ENCODE data around the gene LIN7A.

The LIN7A gene

GRCh38 chr12:80858356-80858755, 79.4 kb downstream of the LIN7A start:
- no peak for DNase-seq (ENCODE audit: low spot score)

DNA sequence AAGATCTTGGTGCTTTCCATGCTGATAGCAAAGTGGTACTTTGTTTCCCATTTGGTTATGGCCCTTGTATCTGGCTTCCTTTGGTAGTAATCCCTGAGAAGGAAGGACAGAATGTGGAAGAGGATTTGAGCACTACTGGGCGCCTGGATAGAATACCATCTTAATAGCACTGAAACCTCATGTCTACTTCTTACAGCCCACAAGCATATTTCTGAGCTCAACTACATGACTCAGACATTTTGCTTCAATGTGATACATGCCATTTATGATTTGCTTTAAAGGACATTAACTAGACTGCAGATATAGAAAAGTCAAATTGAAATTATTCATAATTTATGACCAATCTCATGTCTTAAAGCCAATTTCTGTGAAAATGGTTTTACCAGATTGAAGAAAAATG, 80.4 kb downstream of the LIN7A start:
- no peak for DNase-seq (ENCODE audit: low spot score)

DNA sequence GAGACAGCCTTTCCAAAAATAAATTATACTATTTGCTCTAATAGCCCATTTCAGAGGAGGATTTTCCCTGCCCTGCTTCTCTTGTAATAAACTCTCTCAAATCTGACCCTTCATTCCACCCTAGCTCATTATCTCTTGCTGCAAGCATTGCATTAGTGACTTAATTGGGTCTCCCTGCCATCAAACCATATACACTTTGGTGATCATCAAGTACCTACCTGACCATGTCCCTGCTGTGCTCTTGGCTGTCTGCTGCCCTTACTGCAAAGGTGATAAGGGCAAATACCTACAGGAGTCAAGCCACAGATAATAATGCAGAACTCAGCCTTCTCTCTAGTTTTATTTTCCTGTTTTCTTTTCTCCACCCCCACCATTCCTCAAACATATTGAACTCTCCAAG, 88.4 kb downstream of the LIN7A start:
- no peak for DNase-seq (ENCODE audit: low spot score)

DNA sequence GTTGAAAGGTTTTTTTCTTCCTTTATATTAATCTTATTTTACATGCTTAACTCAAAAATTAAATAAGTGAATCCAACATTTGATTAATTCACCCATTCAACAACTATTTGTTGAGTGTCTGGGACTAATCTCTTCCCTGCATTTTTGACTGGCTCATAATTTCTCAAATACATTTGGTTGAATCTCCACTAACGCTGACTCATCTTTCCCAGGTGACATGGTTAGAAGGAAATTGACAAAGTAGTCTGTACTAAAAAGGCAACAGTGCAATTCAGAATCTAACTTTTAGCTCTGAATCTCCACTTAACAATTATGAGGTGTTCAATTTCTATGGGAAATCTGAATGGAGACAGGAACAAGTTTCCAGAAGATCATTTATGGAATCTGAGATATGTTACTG, 88.9 kb downstream of the LIN7A start:
- DNase-seq (ENCODE audit: low spot score) = no peak

GRCh38 chr12:80847575-80847974, 90.2 kb downstream of the LIN7A start:
- no peak for DNase-seq (ENCODE audit: low spot score)

DNA sequence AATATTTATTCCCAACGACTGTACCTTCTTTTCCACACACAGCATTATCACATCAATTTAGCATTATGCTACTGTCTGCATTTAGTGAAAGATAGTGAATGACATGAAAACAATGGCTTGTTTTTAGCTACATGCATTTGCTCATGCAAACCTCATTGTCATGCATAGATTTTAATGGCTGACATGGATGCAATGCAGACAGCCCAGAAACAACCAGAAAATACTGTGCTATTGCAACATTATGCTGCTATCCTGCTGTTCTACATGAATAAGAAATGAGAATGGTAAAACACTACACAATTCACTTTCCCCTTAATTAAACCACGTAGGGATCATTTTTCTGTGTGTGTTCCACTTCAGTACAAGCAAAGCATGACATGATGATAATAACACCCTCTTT, 90.8 kb downstream of the LIN7A start:
- no peak for DNase-seq (ENCODE audit: low spot score)

GRCh38 chr12:80845639-80846038, 92.1 kb downstream of the LIN7A start:
- DNase-seq (ENCODE audit: low spot score) = no peak

DNA sequence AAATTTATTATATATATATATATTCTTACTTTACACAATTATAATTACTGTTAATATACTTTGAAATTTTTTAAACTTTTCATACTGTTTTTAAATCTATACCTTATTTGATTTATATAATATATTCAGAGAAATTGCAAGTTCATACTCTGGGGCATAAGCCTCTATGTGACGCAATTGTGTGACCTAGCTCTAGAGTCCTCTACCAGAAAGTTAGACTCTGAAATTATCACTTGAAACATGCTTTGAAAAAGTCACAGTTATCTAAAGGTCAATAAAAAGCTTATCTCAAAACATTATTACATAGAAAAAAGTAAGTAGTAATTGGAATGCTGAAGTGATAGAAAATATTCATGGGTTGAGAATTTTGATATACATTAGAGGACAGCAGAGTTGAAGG, 93.8 kb downstream of the LIN7A start:
- no peak for DNase-seq (ENCODE audit: low spot score)

DNA sequence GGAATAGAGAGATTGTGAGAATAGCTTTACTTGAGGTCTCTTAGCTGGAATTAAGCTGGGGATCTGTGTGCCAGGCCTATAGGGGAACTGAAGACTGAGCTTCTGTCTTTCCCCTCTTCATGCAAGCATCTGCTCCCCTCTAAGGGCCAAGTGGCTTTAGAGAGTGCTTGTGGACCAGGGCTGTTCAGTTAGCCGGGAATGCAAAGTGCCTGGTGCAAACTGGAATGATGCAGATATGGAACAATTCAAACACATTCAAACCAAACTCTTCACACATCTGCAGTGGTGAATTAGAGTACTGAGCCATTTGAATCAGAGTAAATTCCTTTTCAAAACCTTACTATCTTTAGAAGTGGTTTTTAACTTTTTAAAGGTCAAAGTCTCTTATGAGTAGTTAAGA, 99.0 kb downstream of the LIN7A start:
- DNase-seq (ENCODE audit: low spot score) = no peak

GRCh38 chr12:80838024-80838658, 99.6 kb downstream of the LIN7A start:
- DNase-seq (ENCODE audit: low spot score) = no peak

GRCh38 chr12:80837342-80837978, 100.3 kb downstream of the LIN7A start:
- DNase-seq (ENCODE audit: low spot score) = peak; percentile 28

DNA sequence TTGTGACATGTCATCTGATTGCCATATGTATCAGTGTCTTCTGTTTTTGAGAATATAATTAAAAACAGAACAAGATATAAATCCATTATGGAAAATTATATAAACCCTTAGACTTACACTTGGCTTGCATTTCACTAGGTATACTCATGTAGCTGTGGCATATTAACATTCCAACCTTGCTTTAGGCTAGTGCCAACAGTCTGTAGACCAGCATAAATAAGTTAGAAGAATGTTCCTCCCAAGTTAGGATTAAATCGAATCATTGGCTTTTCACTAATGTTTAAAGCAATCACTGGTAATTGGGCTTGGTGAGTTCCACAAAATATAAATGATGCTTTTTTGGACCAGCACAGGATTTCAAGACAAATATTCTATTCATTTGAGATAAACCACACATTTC, 103.0 kb downstream of the LIN7A start:
- DNase-seq (ENCODE audit: low spot score) = no peak

DNA sequence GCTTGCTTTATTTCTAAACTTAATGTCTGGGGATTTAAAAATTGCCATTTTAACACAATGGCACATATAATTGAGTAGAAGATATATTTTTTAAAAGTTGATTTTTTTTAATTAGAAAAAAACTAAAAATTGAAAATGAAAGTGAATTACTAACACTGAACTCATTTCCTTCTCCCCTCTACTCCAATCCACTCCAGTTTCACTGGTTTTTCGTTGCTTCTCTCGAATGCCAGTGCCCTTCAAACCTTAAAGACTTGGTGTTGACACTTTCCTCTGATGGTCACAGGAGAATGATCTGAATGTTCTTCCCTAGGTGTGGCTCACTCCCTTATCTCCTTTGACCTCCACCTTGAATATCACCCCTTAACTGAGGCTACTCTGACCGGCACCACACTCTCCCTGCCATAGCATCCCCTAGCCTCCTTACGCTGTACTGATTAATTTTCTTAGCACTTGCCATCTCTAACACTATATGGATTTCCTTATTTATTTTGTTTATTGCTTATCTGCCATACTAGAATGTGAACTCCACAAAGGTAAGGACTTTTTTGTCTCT, 107.1 kb downstream of the LIN7A start:
- DNase-seq (ENCODE audit: low spot score) = no peak

DNA sequence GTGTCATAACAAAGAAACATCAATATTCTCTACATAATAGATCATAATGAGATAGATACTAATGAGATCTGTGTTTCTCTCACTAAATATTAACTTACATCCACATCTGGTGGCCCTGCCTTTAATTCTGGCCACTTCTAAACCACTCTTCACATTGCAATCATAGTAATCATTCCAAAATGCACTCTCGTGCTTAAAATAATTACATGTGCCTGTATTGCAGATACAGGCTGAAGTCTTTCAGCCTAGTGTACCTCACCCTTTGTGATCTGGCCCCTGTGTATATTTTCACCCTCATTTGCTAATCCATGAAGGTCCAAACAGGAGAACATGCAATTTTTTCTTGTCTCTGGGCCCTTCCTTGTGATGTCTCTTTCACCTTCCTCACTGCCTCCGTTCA, 108.0 kb downstream of the LIN7A start:
- no peak for DNase-seq (ENCODE audit: low spot score)

- no peak for DNase-seq (ENCODE audit: low spot score)
Observed at GRCh38 chr12:80825506-80825905, 112.2 kb downstream of the LIN7A start.

DNA sequence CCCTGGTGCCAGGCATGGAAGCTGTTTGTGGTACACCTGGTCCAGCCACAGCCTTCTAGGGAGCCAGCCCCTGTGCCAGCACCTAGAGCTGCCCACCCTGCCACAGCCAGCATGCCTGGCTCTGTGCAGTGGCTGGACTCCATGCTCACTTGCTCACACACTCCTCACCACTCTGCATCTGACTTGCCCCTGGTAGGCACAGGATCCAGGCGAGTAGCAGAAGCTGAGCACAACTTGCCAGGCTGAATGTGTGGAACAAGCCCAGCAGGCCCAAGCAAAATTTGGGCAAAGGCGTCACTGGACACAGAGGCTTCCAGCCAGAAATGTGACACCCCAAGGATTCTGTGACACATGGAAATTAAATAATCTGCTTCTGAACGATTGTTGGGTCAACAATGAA, 114.3 kb downstream of the LIN7A start:
- no peak for DNase-seq (ENCODE audit: low spot score)

DNA sequence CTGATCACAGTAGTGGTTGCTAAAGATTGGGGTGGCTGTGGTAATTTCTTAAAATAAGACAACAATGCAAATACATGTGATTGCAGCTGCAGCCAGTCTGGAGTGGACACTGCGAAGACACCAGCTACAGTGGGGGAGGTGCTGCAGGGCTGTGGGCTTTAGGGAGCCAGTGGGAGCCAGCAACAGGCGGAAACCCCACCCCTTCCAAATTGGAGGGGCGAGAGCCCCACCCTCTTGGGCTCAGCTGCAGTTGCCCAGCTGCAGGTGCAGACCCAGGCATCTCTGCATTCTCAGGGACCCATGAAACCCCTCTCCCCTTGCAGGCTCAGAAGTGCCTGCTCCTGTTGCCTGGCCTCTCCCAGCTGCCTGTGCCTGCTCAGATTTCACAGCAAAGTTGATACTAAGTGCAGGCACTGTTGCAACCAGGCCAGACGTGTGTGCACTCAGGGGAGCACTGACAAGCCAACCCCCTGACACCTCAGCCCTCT, 116.2 kb downstream of the LIN7A start:
- DNase-seq (ENCODE audit: low spot score) = no peak

- no peak for DNase-seq (ENCODE audit: low spot score)
Observed at GRCh38 chr12:80818878-80819277, 118.9 kb downstream of the LIN7A start.

DNA sequence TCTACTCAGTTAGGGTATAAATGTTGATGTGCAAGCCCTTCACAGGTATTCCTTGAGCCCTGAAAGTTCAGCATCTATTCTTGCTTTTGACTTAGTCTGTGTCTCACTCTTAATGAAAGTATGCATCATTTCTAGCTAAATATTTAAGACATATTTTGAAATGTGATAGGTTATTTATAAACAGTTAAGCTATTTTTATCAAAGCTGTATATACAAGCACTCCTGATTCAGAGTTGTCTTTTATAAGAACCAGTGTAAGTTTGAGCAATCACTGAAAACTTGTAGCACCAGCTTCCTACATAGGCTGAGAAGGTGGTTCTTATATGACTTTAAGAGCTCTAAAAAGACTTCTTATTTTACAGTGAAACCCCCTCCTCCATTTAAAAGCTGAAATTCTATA, 122.4 kb downstream of the LIN7A start:
- no peak for DNase-seq (ENCODE audit: low spot score)

DNA sequence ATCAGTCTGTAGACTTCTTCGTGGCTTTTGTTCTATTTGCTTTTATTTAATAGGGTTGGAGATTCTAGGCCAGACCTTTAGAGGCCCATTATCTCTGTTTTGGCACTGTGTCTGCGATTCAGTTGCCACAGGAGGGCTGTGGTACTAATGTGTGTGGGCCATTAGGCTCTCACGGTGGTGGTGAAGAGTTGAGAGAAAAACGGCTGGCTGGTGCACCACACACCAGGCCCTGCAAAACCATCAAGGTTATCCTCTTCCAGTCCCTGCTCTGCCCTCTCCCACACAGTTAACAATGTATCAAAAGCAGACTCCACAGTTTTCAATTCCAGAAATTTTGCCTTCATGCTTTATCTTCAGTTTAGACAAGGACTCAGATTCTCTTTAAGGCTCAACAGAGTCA, 123.3 kb downstream of the LIN7A start:
- DNase-seq (ENCODE audit: low spot score) = no peak

- DNase-seq (ENCODE audit: low spot score) = no peak
Observed at GRCh38 chr12:80813820-80814219, 123.9 kb downstream of the LIN7A start.

DNA sequence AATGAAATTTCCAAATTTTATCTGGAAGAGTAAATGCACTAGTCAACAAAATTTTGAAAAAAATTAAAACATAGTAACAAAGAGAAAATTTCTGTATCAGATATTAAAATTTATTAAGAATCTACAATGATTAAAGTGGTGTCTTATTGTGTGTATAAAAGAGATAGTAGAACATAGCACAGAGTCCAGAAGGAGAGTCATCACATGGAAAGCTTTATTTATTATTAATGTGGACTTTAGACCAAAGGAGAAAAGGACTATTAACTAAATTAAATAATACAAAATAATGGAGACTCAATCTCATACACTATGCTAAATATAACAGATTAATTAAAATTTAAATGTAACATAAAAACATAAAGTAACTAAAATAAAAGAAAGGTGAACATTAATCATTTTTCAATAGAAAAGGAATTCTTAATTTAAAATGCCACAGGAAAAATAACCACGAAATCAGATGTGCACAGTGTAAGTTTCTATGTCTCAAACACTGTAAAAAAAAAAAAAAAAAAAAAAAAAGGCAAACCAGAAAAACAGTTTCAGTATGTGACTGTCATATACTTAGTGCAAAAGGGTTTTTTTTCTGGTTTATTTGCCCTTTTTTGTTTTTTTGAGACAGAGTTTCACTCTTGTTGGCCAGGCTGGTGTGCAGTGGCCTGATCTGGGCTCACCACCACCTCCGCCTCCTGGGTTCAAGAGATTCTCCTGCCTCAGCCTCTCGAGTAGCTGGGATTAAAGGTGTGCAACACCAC, 125.6 kb downstream of the LIN7A start:
- no peak for DNase-seq (ENCODE audit: low spot score)

DNA sequence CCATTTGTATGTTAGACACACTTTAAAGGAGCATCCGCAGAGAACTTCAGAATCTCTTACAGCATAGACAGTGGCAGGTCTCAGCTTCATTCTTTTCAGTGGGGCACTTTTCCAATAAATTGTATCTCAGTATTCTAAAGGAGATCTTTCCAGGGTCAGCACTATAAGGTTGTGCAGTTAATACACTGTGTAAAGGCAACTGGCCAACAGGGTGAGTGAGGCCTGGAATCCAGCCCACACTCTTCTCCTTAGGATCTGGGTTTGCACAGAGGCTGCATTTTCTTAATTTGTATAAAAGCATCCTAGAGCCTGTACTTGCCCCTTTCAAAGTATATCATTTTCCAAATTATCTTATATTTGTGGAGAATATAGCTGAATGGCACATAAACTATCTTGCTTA, 126.9 kb downstream of the LIN7A start:
- no peak for DNase-seq (ENCODE audit: low spot score)
